ENCODE measurements around the gene ZNF407.
"Not testable (repeated sequence)": the region's sequence is repeated elsewhere in the genome, so short reads cannot be mapped to it uniquely, and the experiment has no call there.

The ZNF407 gene, protein sequence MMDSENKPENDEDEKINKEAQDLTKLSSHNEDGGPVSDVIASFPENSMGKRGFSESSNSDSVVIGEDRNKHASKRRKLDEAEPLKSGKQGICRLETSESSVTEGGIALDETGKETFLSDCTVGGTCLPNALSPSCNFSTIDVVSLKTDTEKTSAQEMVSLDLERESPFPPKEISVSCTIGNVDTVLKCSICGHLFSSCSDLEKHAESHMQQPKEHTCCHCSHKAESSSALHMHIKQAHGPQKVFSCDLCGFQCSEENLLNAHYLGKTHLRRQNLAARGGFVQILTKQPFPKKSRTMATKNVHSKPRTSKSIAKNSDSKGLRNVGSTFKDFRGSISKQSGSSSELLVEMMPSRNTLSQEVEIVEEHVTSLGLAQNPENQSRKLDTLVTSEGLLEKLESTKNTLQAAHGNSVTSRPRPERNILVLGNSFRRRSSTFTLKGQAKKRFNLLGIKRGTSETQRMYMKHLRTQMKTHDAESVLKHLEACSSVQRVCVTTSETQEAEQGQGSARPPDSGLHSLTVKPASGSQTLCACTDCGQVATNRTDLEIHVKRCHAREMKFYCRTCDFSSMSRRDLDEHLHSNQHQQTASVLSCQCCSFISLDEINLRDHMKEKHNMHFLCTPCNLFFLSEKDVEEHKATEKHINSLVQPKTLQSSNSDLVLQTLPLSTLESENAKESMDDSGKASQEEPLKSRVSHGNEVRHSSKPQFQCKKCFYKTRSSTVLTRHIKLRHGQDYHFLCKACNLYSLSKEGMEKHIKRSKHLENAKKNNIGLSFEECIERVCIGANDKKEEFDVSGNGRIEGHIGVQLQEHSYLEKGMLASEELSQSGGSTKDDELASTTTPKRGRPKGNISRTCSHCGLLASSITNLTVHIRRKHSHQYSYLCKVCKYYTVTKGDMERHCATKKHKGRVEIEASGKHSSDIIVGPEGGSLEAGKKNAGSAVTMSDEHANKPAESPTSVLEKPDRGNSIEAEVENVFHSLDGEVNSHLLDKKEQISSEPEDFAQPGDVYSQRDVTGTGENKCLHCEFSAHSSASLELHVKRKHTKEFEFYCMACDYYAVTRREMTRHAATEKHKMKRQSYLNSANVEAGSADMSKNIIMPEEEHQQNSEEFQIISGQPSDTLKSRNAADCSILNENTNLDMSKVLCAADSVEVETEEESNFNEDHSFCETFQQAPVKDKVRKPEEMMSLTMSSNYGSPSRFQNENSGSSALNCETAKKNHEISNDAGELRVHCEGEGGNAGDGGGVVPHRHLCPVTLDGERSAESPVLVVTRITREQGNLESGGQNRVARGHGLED (N-terminal part only)

GRCh38 chr18:74597662-74598349 lies at the start of gene ZNF407:
TSS of gene ZNF407 (plus strand) at chr18:74597870. CDS start at chr18:74631020, 33,150 bp downstream.
- DNase-seq = peak; percentile 89

DNA sequence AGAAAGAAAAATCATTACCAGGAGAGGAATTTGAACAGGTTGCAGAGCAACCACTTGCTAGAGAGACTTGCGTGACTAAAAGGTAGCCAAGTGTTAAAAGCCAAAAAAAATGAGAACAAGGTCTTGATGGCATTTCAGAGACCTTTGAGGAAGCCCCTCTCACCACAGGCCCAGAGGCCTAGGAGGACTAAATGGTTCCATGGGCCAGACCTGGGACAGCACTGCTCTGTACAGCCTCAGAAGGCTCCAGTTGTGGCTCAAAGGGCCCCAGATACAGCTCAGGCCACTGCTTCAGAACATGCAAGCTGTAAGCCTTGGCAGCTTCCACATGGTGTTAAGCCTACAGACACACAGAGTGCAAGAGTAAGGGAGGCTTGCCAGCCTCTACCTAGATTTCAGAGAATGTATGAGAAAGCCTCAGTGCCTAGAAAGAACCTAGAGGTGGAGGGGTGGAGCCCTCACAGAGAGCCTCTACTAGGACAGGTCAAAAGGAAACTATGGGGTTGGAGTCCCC lies 48.0 kb upstream of the ZNF407 start:
- no peak for DNase-seq

DNA sequence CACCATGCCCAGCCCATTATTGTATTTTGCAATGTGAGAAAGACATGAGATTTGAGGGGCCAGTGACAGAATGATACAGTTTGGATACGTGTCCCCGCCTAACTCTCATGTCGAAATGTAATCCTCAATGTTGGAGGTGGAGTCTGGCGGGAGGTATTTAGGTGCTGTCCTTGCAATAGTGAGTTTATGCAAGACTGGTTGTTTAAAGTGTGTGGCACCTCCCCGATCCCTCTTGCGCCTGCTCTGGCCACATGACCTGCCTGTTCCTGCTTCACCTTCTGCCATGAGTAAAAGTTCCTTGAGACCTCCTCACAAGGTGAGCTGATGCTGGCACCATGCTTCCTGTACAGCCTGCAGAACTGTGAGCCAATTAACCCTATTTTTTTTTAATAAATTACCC lies 46.8 kb upstream of the ZNF407 start:
- DNase-seq = no peak

- no peak for DNase-seq
Measured at GRCh38 chr18:74551452-74551851, 46.2 kb upstream of the ZNF407 start.

DNA sequence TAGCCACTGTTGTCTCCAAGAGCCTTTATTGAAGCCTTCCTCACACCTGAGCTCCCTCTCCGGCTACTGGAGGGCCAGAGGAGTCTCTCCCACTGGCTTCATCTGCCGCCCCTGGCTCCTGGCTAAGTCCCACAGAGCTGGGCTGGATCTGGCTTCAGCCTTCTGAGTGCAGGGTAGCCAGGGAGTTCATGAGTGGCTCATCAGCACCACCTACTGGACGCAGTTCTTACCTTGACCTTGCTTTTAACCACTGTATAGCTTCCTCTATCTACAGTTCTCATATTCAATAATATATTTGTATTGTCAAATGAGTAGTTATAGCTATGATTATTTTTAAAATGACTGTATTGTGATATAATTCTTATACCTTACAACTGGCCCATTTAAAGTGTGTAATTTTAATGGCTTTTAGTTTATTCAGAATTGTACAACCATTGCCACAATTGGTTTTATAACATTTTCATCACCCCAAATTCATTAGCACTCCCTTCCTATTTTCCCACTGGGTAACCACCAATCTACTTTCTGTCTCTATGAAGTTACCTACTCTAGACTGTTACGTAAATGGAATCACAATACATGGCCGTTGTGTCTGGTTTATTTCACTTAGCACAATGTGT lies 45.6 kb upstream of the ZNF407 start:
- DNase-seq = peak; percentile 88

DNA sequence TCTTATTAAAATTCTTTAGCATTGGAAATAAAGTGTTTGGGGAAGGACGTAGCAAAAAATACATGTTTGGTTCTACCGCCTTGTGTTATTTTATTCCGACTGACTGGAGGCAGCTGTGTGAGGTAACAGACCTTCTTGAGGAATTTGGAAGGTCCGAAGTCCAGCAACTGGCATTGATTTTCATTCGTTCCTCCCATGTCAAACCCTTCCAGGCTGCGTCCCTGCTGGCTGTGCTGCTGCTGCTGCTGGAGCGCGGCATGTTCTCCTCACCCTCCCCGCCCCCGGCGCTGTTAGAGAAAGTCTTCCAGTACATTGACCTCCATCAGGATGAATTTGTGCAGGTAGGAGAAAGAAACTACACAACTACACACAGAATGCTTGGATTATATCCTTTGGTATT lies 41.5 kb upstream of the ZNF407 start:
- no peak for DNase-seq

DNA sequence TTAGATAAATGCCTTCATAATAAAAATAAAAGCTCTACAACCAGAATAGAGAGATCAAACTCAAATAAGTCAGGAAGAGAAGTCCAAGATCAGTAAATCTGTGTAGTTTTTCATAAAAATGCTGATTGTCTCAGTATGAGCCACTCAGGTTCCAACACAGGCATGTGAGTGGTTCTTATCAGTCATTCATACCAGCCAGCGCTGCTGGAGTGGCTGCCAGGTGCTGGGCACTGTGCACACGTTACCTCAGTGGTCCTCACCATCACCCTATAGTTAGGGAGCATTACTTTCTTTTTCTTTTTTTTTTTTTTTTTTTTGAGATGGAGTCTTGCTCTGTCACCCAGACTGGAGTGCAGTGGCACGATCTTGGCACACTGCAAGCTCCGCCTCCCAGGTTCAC lies 39.6 kb upstream of the ZNF407 start:
- DNase-seq = no peak

DNA sequence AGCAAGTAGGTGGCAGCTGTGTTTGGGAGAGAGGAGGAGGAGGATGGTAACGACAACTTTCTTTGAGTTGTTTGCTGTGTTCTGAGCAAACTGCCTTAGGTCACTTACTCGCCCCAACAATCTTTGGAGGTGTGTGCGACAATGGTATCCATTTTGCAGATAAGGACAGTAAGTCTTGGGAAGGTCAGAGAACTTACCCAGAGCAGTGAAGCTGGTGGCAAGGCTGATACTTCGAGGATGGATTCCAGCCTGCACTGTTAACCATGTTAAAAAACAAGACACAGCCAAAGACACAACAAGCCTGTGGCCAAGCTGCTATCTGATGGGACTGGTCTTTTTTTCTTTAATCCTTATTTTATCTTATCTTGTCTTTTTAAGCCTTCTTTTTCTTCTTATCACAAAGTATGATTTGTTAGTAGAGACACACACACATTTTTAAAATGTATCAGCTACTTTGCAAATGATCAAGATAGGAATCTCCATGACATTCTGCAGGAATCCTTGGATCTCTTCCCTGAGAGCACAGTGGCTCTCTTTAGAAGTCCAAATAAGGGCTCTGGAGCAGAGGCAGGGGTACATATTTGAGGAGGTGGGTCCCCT lies 35.4 kb upstream of the ZNF407 start:
- DNase-seq = no peak

GRCh38 chr18:74562775-74563174 lies 34.9 kb upstream of the ZNF407 start:
- no peak for DNase-seq

DNA sequence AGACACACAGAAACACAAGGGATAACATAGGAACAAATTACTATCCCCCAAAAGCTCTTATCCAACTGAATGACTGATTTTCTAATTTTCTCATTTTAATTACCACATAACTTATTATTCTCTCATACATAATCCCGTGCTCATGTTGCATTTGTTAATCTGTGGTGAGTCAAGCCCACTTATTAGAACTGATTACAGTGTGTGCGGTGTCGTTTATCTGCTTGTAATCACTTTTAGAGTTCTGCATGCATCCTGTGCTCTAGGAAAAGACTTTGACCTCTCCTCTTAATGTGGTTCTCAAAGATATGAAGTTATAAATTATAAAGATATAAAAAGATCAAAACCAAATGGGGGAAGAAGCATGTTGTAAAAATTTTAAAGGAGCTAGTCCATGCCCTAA lies 33.7 kb upstream of the ZNF407 start:
- DNase-seq = no peak

DNA sequence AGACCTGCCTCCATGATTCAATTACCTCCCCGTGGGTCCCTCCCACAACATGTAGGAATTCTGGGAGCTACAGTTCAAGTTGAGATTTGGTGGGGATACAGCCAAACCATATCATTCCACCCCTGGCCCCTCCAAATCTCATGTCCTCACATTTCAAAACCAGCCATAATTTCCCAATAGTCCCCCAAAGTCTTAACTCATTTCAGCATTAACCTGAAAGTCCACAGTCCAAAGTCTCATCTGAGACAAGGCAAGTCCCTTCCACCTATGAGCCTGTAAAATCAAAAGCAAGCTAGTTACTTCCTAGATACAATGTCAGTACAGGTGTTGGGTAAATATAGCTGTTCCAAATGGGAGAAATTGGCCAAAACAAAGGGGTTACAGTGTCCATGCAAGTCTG lies 32.5 kb upstream of the ZNF407 start:
- not testable (repeated sequence) for DNase-seq

GRCh38 chr18:74565993-74566392 lies 31.7 kb upstream of the ZNF407 start:
- not testable (repeated sequence) for DNase-seq

GRCh38 chr18:74567822-74568221 lies 29.8 kb upstream of the ZNF407 start:
- no peak for DNase-seq

DNA sequence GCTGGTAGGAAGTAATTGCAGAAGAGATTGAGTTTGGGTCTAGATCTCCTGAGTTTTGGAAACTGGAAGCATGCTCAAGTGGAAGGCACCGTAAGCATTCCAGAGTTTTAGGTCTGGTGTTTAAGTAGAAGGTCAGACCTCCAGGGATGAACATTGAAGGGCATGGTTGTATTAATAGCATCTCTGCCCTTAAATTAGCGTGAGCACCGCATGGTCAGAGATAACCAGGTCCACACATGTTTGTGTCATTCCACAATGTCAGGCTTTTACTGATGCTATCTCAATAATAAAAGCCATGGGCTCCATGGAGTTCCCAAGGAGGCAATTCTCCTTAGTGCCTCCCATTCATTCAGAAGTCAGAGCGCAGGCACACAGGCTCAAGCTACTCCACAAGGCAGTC lies 28.3 kb upstream of the ZNF407 start:
- DNase-seq = no peak

GRCh38 chr18:74570266-74570665 lies 27.4 kb upstream of the ZNF407 start:
- DNase-seq = no peak

GRCh38 chr18:74571895-74572680 lies 25.6 kb upstream of the ZNF407 start:
- DNase-seq = no peak

DNA sequence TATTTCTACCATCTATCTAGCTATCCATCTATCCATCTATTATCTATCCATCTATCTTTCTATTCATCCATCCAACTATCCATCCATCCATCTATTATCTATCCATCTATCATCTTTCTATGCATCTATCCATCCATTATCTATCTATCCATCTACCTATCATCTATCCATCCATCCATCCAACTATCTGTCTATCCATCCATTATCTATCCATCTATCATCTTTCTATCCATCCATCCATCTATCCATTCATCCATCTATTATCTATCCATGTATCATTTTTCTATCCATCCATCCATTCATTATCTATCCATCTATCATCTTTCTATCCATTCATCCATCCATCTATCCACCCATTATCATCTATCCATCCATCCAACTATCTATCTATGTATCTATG lies 24.6 kb upstream of the ZNF407 start:
- no peak for DNase-seq

GRCh38 chr18:74574916-74575315 lies 22.8 kb upstream of the ZNF407 start:
- DNase-seq = no peak

GRCh38 chr18:74577019-74577418 lies 20.7 kb upstream of the ZNF407 start:
- DNase-seq = no peak

- no peak for DNase-seq
Measured at GRCh38 chr18:74579496-74580065, 18.1 kb upstream of the ZNF407 start.
